ENCODE data around the gene ZNF682.

- TF ChIP-seq CTCF (conservative IDR thresholded peaks at IDR 0.05) = no peak
- no peak for TF ChIP-seq EZH2 (IDR thresholded peaks at IDR 0.05; ENCODE audit: low read depth)
Measured at GRCh38 chr19:19955208-19955607, 84.1 kb downstream of the ZNF682 start.
